ENCODE results near the gene ATP5IF1. TPM values are rescaled to one million over a fixed set of nuclear protein-coding genes. Genes with fewer than 3 reads are reported as not detected.
A peak's percentile ranks its signal among the peaks of the same experiment; 100 is the strongest.

ATP5IF1 gene
- total RNA-seq, 1 donor from 2014 or later: 144 TPM

DNA sequence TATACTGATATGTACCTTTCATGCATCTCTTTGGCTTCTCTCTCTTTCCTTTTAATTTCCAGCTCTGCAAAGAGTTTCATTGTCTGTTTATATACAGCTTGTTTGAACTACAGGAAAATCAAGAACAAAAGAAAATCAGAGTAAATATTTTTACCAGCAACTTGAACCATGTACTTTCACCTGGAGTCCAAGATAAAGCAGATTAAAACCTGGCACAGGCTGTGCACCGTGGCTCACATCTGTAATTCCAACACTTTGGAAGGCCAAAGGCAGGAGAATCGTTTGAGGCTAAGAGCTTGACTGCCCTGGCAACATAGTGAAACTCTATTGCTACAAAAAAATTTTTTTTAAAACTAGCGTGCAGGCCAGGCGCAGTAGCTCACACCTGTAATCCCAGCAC lies 30.7 kb upstream of the ATP5IF1 start:
- Mint-ChIP-seq H3K36me3 (peaks cover 20% of the 10 kb centered on the region), H3K4me1 (ENCODE audit: unreplicated experiment) (no peaks in the 10 kb centered on the region), H3K9me3 (no peaks in the 10 kb centered on the region), H3K27me3 (no peaks in the 10 kb centered on the region), H3K4me3 (no peak overlapping the region), H3K27ac (no peak overlapping the region)
- TF ChIP-seq CTCF (conservative IDR thresholded peaks at IDR 0.05): no peak
- no peak for DNase-seq (ENCODE audit: extremely low spot score, unreplicated experiment)

GRCh38 chr1:28208818-28209441 lies 27.0 kb upstream of the ATP5IF1 start:
- no peak for DNase-seq (ENCODE audit: extremely low spot score, unreplicated experiment)
- H3K27ac Mint-ChIP-seq: no peak overlapping the region

DNA sequence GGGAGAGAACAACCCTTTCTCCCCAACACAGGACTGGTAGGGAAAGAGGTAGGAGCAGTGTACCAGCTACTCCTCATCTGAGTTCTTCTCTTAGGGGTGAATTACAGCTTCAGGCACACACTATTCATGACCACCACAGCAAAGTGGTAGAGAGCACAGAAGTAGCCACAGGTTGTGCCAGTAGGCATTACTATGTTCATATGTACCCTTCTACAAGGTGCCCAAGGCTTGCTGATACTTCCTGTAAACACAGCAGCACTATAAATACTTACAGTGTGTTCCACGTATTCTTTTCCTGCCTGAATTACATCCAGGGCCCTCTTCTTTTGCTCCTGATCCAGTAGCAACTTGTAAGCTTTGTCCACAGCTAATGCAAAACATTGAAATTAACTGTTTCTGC lies 26.2 kb upstream of the ATP5IF1 start:
- H3K4me1 Mint-ChIP-seq (ENCODE audit: unreplicated experiment): no peaks in the 10 kb centered on the region
- DNase-seq (ENCODE audit: extremely low spot score, unreplicated experiment): no peak
- H3K27ac Mint-ChIP-seq: no peak overlapping the region
- no peaks in the 10 kb centered on the region for H3K27me3 Mint-ChIP-seq
- no peak overlapping the region for H3K4me3 Mint-ChIP-seq
- no peak for TF ChIP-seq CTCF (conservative IDR thresholded peaks at IDR 0.05)
- peaks cover 3% of the 10 kb centered on the region for H3K36me3 Mint-ChIP-seq
- H3K9me3 Mint-ChIP-seq: no peaks in the 10 kb centered on the region

More at GRCh38 chr1:28208818-28209441, 27.0 kb upstream of the ATP5IF1 start:
- peaks cover 3% of the 10 kb centered on the region for H3K36me3 Mint-ChIP-seq
- peak; percentile 75 for TF ChIP-seq CTCF (conservative IDR thresholded peaks at IDR 0.05)
- no peaks in the 10 kb centered on the region for H3K9me3 Mint-ChIP-seq
- H3K27me3 Mint-ChIP-seq: no peaks in the 10 kb centered on the region
- H3K4me1 Mint-ChIP-seq (ENCODE audit: unreplicated experiment): no peaks in the 10 kb centered on the region
- H3K4me3 Mint-ChIP-seq: no peak overlapping the region

GRCh38 chr1:28213315-28213714 lies 22.6 kb upstream of the ATP5IF1 start:
- no peaks in the 10 kb centered on the region for H3K9me3 Mint-ChIP-seq
- H3K27me3 Mint-ChIP-seq: no peaks in the 10 kb centered on the region
- H3K27ac Mint-ChIP-seq: no peak overlapping the region
- DNase-seq (ENCODE audit: extremely low spot score, unreplicated experiment): no peak
- H3K4me1 Mint-ChIP-seq (ENCODE audit: unreplicated experiment): no peaks in the 10 kb centered on the region
- H3K4me3 Mint-ChIP-seq: no peak overlapping the region
- no peak for TF ChIP-seq CTCF (conservative IDR thresholded peaks at IDR 0.05)
- peaks cover 3% of the 10 kb centered on the region for H3K36me3 Mint-ChIP-seq

GRCh38 chr1:28229089-28229488 lies 6.8 kb upstream of the ATP5IF1 start:
- Mint-ChIP-seq H3K27me3 (no peaks in the 10 kb centered on the region), H3K9me3 (no peaks in the 10 kb centered on the region), H3K27ac (no peak overlapping the region), H3K4me1 (ENCODE audit: unreplicated experiment) (peaks cover 10% of the 10 kb centered on the region), H3K36me3 (peaks cover 18% of the 10 kb centered on the region), H3K4me3 (no peak overlapping the region)
- DNase-seq (ENCODE audit: extremely low spot score, unreplicated experiment): no peak
- no peak for TF ChIP-seq CTCF (conservative IDR thresholded peaks at IDR 0.05)

Data from type B pancreatic cell (in vitro differentiated cells).